Activated naive CD4-positive, alpha-beta T cell treated with anti-CD3 and anti-CD28 coated beads, Interleukin-2, amount 10 ng/mL, durations not matched to agents 7 days and 5 days (primary cell): Measurements from ENCODE around the gene CSN3.
"Not testable (repeated sequence)": the region's sequence is repeated elsewhere in the genome, so short reads cannot be mapped to it uniquely, and the experiment has no call there.

Experiments used
- CTCF ChIA-PET: fragments of 350-600 bp; sonication (Branson Sonifier 250); formaldehyde crosslinking; loops from one replicate; lab custom pipeline; 2021; ENCODE audit warnings: antibody characterized with exemption; lab: Charles Lee
- DNase-seq: peaks from one replicate; pipeline ENCODE4 v3.0.0-alpha.2; 2020
- H3K27ac Mint-ChIP-seq: one replicate; pipeline ENCODE4 v1.8.0; 2021; ENCODE audit warnings: mild to moderate bottlenecking, moderate library complexity, mixed read lengths
- H3K27me3 Mint-ChIP-seq: one replicate; pipeline ENCODE4 v1.8.0; 2021; ENCODE audit warnings: mild to moderate bottlenecking, mixed read lengths
- H3K36me3 Mint-ChIP-seq: one replicate; pipeline ENCODE4 v1.8.0; 2021; ENCODE audit warnings: mixed read lengths
- H3K4me1 Mint-ChIP-seq: one replicate; pipeline ENCODE4 v1.8.0; 2021; ENCODE audit warnings: mixed read lengths
- H3K4me3 Mint-ChIP-seq: one replicate; pipeline ENCODE4 v1.8.0; 2021; ENCODE audit warnings: mild to moderate bottlenecking, moderate library complexity, mixed read lengths
- H3K9me3 Mint-ChIP-seq: one replicate; pipeline ENCODE4 v1.8.0; 2021; ENCODE audit warnings: mixed read lengths

CSN3 gene

GRCh38 chr4:70242297-70242696 is at the start of gene CSN3:
CSN3 (plus strand) TSS chr4:70242597; CDS start chr4:70244820, 2,223 bp downstream.
- H3K9me3 Mint-ChIP-seq, H3K4me3 Mint-ChIP-seq, H3K27ac Mint-ChIP-seq, H3K36me3 Mint-ChIP-seq, H3K4me1 Mint-ChIP-seq, H3K27me3 Mint-ChIP-seq, DNase-seq, CTCF ChIA-PET: not testable (repeated sequence)

- no peaks in the 10 kb centered on the region for H3K27me3 Mint-ChIP-seq
- no peaks in the 10 kb centered on the region for H3K4me1 Mint-ChIP-seq
- H3K9me3 Mint-ChIP-seq: no peaks in the 10 kb centered on the region
- DNase-seq: no peak
- H3K36me3 Mint-ChIP-seq: no peaks in the 10 kb centered on the region
- CTCF ChIA-PET: interaction anchor here (1.9 kb wide), 1 partner anchor 9 kb away, joined by 10 read pairs; no protein-coding TSS in a partner anchor
- H3K4me3 Mint-ChIP-seq: no peak overlapping the region
- no peak overlapping the region for H3K27ac Mint-ChIP-seq
Measured at GRCh38 chr4:70192895-70193294, 49.5 kb upstream of the CSN3 start.

- no peaks in the 10 kb centered on the region for H3K27me3 Mint-ChIP-seq
- CTCF ChIA-PET: no interaction called here
- no peak within 1 kb of the TSS for H3K4me3 Mint-ChIP-seq
- no peak for DNase-seq
- no peak within 1 kb of the TSS for H3K27ac Mint-ChIP-seq
- H3K9me3 Mint-ChIP-seq: no peaks in the 10 kb centered on the region
- H3K4me1 Mint-ChIP-seq: no peaks in the 10 kb centered on the region
- no peaks in the 10 kb centered on the region for H3K36me3 Mint-ChIP-seq
Measured at GRCh38 chr4:70195425-70195824, 47.0 kb upstream of the CSN3 start, which contains the start of gene ODAM. ODAM (plus strand) TSS chr4:70195725; CDS start chr4:70196544, 819 bp downstream.

GRCh38 chr4:70196857-70197256 is 45.5 kb upstream of the CSN3 start:
- H3K27ac Mint-ChIP-seq: no peak overlapping the region
- no peaks in the 10 kb centered on the region for H3K4me1 Mint-ChIP-seq
- no peaks in the 10 kb centered on the region for H3K36me3 Mint-ChIP-seq
- no peaks in the 10 kb centered on the region for H3K27me3 Mint-ChIP-seq
- H3K9me3 Mint-ChIP-seq: no peaks in the 10 kb centered on the region
- CTCF ChIA-PET: interaction anchor here (1.3 kb wide), 1 partner anchor 12 kb away, joined by 3 read pairs; no protein-coding TSS in a partner anchor
- no peak for DNase-seq
- H3K4me3 Mint-ChIP-seq: no peak overlapping the region

- CTCF ChIA-PET: interaction anchor here (1.1 kb wide), 1 partner anchor 14 kb away, joined by 3 read pairs; no protein-coding TSS in a partner anchor
- no peaks in the 10 kb centered on the region for H3K4me1 Mint-ChIP-seq
- DNase-seq: no peak
- H3K27me3 Mint-ChIP-seq: no peaks in the 10 kb centered on the region
- no peak overlapping the region for H3K4me3 Mint-ChIP-seq
- no peaks in the 10 kb centered on the region for H3K9me3 Mint-ChIP-seq
- H3K36me3 Mint-ChIP-seq: no peaks in the 10 kb centered on the region
- H3K27ac Mint-ChIP-seq: no peak overlapping the region
Measured at GRCh38 chr4:70197842-70198241, 44.6 kb upstream of the CSN3 start.

GRCh38 chr4:70203601-70204000 is 38.8 kb upstream of the CSN3 start:
- H3K27me3 Mint-ChIP-seq: no peaks in the 10 kb centered on the region
- no peak overlapping the region for H3K27ac Mint-ChIP-seq
- DNase-seq: no peak
- H3K4me1 Mint-ChIP-seq: no peaks in the 10 kb centered on the region
- CTCF ChIA-PET: no interaction called here
- H3K36me3 Mint-ChIP-seq: no peaks in the 10 kb centered on the region
- no peak overlapping the region for H3K4me3 Mint-ChIP-seq
- H3K9me3 Mint-ChIP-seq: no peaks in the 10 kb centered on the region

GRCh38 chr4:70212752-70213151 is 29.6 kb upstream of the CSN3 start:
- H3K4me1 Mint-ChIP-seq, H3K9me3 Mint-ChIP-seq, CTCF ChIA-PET, DNase-seq, H3K4me3 Mint-ChIP-seq, H3K27me3 Mint-ChIP-seq, H3K27ac Mint-ChIP-seq, H3K36me3 Mint-ChIP-seq: not testable (repeated sequence)

- H3K27me3 Mint-ChIP-seq, H3K4me3 Mint-ChIP-seq, H3K27ac Mint-ChIP-seq, CTCF ChIA-PET, H3K36me3 Mint-ChIP-seq, DNase-seq, H3K9me3 Mint-ChIP-seq, H3K4me1 Mint-ChIP-seq: not testable (repeated sequence)
Measured at GRCh38 chr4:70216109-70216508, 26.3 kb upstream of the CSN3 start.

GRCh38 chr4:70216550-70216949 is 25.8 kb upstream of the CSN3 start:
- H3K4me3 Mint-ChIP-seq, H3K36me3 Mint-ChIP-seq, H3K9me3 Mint-ChIP-seq, H3K27ac Mint-ChIP-seq, H3K4me1 Mint-ChIP-seq, H3K27me3 Mint-ChIP-seq, CTCF ChIA-PET, DNase-seq: not testable (repeated sequence)

GRCh38 chr4:70221389-70221788 is 21.0 kb upstream of the CSN3 start:
- DNase-seq, H3K27me3 Mint-ChIP-seq, H3K36me3 Mint-ChIP-seq, CTCF ChIA-PET, H3K4me3 Mint-ChIP-seq, H3K27ac Mint-ChIP-seq, H3K4me1 Mint-ChIP-seq, H3K9me3 Mint-ChIP-seq: not testable (repeated sequence)

- DNase-seq, CTCF ChIA-PET: not testable (repeated sequence)
Measured at GRCh38 chr4:70221818-70222217, 20.6 kb upstream of the CSN3 start.

GRCh38 chr4:70225824-70226223 is 16.6 kb upstream of the CSN3 start, which contains the start of gene FDCSP:
FDCSP (plus strand) TSS chr4:70226124; CDS start chr4:70231195, 5,071 bp downstream.
- CTCF ChIA-PET: no interaction called here
- H3K36me3 Mint-ChIP-seq: no peaks in the 10 kb centered on the region
- DNase-seq: no peak
- H3K4me3 Mint-ChIP-seq: no peak within 1 kb of the TSS
- H3K4me1 Mint-ChIP-seq: no peaks in the 10 kb centered on the region
- no peaks in the 10 kb centered on the region for H3K9me3 Mint-ChIP-seq
- H3K27me3 Mint-ChIP-seq: no peaks in the 10 kb centered on the region
- H3K27ac Mint-ChIP-seq: no peak within 1 kb of the TSS

More at GRCh38 chr4:70221818-70222217, 20.6 kb upstream of the CSN3 start:
- not testable (repeated sequence) for H3K27me3 Mint-ChIP-seq, H3K4me1 Mint-ChIP-seq, H3K4me3 Mint-ChIP-seq, H3K27ac Mint-ChIP-seq, H3K9me3 Mint-ChIP-seq, H3K36me3 Mint-ChIP-seq

- Mint-ChIP-seq H3K4me1 (no peaks in the 10 kb centered on the region), H3K27ac (no peak overlapping the region), H3K27me3 (no peaks in the 10 kb centered on the region), H3K9me3 (no peaks in the 10 kb centered on the region), H3K4me3 (no peak overlapping the region), H3K36me3 (no peaks in the 10 kb centered on the region)
- DNase-seq: no peak
- CTCF ChIA-PET: no interaction called here
Measured at GRCh38 chr4:70236125-70236524, 6.3 kb upstream of the CSN3 start.

- Mint-ChIP-seq H3K27ac (no peak overlapping the region), H3K4me1 (no peaks in the 10 kb centered on the region)
- CTCF ChIA-PET: no interaction called here
Measured at GRCh38 chr4:70239131-70239883, 3.1 kb upstream of the CSN3 start.

GRCh38 chr4:70239884-70240591 is 2.4 kb upstream of the CSN3 start:
- Mint-ChIP-seq H3K27ac (no peak overlapping the region), H3K4me1 (no peaks in the 10 kb centered on the region), H3K9me3 (no peaks in the 10 kb centered on the region), H3K4me3 (no peak overlapping the region), H3K36me3 (no peaks in the 10 kb centered on the region), H3K27me3 (no peaks in the 10 kb centered on the region)
- no peak for DNase-seq
- CTCF ChIA-PET: no interaction called here

More at GRCh38 chr4:70239131-70239883, 3.1 kb upstream of the CSN3 start:
- H3K36me3 Mint-ChIP-seq: no peaks in the 10 kb centered on the region
- H3K27me3 Mint-ChIP-seq: no peaks in the 10 kb centered on the region
- no peak for DNase-seq
- H3K4me3 Mint-ChIP-seq: no peak overlapping the region
- no peaks in the 10 kb centered on the region for H3K9me3 Mint-ChIP-seq
